Frontal cortex (tissue), 4 donors: ENCODE measurements around the gene CXCL8. TPM values are rescaled to one million over a fixed set of nuclear protein-coding genes. Genes with fewer than 3 reads are reported as not detected.
A peak's percentile ranks its signal among the peaks of the same experiment; 100 is the strongest.
"Not testable (repeated sequence)": the region's sequence is repeated elsewhere in the genome, so short reads cannot be mapped to it uniquely, and the experiment has no call there.

Experiments used
- DNase-seq, 2 donors: peaks; one replicate each; pipeline ENCODE4 v3.0.0; 2012; ENCODE audit warnings: low spot score in 2 of 2
- FAIRE-seq: peaks from 2 replicates; lab custom pipeline; 2012; peaks lifted over from hg19 to GRCh38; lab: Jason Lieb, UNC
- total RNA-seq: library from RNA; depleted of rRNA; stranded (reverse); fragments of >200 nt; gene quantifications from one replicate; pipeline ENCODE4 v1.2.3, GENCODE V29; 2014
- donor health status: control.
- donor health status: control.
- donor health status: control.

The CXCL8 gene
- total RNA-seq, 1 donor from 2014 or later = 0.41 TPM

DNA sequence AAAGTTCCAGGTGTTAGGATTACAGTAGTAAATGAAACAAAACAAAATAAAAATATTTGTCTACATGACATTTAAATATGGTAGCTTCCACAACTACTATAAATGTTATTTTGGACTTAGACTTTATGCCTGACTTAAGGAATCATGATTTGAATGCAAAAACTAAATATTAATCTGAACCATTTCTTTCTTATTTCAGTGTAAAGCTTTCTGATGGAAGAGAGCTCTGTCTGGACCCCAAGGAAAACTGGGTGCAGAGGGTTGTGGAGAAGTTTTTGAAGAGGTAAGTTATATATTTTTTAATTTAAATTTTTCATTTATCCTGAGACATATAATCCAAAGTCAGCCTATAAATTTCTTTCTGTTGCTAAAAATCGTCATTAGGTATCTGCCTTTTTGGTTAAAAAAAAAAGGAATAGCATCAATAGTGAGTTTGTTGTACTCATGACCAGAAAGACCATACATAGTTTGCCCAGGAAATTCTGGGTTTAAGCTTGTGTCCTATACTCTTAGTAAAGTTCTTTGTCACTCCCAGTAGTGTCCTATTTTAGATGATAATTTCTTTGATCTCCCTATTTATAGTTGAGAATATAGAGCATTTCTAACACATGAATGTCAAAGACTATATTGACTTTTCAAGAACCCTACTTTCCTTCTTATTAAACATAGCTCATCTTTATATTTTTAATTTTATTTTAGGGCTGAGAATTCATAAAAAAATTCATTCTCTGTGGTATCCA, 1.6 kb downstream of the CXCL8 start:
- DNase-seq = no peak
- FAIRE-seq = no peak

DNA sequence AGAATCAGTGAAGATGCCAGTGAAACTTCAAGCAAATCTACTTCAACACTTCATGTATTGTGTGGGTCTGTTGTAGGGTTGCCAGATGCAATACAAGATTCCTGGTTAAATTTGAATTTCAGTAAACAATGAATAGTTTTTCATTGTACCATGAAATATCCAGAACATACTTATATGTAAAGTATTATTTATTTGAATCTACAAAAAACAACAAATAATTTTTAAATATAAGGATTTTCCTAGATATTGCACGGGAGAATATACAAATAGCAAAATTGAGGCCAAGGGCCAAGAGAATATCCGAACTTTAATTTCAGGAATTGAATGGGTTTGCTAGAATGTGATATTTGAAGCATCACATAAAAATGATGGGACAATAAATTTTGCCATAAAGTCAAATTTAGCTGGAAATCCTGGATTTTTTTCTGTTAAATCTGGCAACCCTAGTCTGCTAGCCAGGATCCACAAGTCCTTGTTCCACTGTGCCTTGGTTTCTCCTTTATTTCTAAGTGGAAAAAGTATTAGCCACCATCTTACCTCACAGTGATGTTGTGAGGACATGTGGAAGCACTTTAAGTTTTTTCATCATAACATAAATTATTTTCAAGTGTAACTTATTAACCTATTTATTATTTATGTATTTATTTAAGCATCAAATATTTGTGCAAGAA, 2.3 kb downstream of the CXCL8 start:
- no peak for FAIRE-seq
- no peak for DNase-seq

DNA sequence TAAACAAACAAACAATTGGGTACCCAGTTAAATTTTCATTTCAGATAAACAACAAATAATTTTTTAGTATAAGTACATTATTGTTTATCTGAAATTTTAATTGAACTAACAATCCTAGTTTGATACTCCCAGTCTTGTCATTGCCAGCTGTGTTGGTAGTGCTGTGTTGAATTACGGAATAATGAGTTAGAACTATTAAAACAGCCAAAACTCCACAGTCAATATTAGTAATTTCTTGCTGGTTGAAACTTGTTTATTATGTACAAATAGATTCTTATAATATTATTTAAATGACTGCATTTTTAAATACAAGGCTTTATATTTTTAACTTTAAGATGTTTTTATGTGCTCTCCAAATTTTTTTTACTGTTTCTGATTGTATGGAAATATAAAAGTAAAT, 2.9 kb downstream of the CXCL8 start:
- FAIRE-seq = no peak

DNA sequence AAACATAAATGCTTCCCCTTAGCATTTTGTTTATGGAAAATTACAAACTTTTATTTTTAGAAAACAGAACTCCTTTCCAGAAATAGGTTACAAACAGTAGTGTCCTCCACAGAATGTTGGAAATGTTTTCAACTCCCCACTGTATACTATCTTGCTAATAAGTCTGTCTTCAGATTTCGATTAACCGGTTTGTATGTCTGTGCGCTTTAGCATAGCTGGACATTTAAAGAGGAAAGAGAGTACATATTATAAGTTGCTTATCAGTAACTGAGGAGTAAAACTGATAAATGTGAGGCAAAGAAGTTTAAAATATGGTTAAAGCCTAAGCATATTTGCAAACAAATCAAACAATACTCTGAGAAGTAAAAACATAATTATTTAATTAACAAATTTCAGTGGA, 3.4 kb downstream of the CXCL8 start:
- FAIRE-seq (no peak), DNase-seq (no peak)

More for the DNA sequence above, 2.9 kb downstream of the CXCL8 start:
- no peak for DNase-seq

DNA sequence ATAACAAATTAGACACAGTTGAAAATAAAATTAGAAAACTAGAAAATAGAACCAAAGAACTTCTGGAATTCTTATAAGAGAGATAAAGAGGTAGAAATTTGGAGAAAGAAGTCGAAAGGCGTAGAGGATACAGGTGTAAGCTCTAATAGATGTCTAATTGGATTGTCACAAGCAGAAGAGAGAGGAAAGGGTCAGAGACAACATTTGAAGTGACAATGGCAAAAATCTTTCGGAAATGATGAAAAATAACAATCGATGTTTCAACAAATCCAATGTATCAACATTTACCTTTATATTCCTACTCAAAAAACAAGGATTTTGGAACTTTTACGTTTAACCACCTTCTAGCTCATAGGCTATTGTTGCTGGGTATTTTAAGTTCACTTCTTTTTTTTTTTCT, 3.8 kb downstream of the CXCL8 start:
- no peak for FAIRE-seq
- DNase-seq = no peak

DNA sequence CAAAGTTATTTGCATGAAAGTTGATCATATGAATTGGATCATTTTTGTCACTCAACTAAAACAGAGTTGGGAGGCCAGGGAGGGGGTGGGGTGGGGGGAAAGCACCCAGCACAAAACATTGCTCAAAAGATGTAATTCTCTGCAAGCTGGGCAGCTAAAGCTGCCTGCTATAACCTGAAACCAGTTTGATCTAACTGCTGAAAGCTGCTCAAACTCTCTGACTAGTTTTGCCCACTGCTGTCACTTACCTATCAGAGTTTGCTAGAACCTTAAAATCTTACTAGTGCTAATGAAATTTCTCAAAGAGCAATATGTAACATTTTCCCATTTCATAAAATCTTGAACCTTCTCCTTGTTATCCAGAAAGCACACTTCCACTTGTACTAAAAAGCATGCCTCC, 10.4 kb downstream of the CXCL8 start:
- no peak for FAIRE-seq

DNA sequence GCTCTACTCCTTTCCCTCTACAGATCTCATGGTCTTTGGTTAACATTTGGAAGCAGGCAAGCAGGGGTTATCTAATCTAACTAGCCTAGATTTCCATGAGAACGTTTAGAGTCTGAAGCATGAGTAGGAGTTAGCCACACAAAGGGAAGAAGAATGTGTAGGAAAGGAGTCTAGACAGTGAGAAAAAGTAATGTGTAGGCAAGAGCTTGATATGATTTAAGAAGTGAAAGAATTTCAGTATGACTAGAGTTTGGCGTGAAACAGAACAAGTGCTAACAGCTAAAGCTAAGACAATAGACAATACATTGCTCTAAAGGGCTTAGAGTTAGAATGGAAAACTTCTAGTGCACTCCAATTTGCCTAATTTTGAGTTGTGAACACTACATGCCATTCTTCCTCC, 10.8 kb downstream of the CXCL8 start:
- FAIRE-seq = no peak
- no peak for DNase-seq

More for the DNA sequence above, 10.4 kb downstream of the CXCL8 start:
- no peak for DNase-seq

DNA sequence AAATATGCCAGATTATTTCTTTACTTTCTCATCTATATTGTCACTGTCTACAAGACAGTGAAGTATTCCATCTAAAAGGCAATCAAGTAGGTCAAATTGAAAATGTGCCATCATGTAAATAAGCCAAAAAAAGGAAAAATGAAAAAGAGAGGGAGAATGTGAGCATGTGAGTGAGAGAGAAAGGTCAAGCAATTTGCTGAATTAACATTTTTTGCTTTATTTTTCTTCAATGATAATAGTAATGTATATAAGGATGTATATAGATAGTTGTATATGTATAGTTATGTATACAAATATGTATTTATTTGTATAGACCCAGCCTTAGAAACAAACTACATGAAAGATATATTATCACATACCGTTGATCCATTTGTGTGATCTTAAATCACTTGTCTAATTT, 11.5 kb downstream of the CXCL8 start:
- no peak for DNase-seq
- no peak for FAIRE-seq

DNA sequence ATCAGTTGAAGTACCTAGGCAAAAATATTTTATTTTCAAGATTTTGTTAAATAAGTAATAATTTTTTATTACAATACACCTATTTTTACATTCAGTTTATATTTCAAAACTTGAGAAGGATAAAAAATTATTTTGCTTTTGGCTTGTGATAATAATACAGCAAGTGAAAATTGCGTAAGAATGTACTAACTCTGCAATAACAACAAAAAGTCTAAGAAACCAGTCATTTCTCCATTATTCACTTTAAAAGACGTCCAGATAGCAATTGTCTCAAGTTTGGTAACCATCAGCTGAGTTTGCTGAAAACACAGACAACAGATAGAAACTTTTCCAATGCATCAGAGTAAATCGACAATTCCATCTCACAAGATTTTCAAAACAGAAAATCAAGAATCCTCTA, 12.1 kb downstream of the CXCL8 start:
- no peak for FAIRE-seq
- DNase-seq = no peak

DNA sequence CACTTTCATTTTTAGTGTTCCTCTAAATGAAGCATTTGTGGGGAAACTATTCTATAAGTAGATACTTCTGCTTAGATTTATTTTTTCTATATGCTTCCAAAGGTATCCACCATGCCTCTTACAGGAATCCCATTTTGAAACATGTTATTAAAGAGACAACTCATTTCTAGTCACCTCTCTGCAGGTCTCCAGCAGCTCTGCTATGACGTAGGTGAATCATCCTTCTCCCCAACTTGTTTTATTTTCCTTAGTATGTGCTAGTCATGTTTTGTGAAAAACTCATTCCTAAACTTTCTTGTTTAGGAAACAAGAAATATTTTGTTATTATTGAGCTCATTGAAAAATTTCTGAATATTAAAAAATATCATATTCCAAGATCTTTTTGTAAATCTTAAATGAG, 12.8 kb downstream of the CXCL8 start:
- FAIRE-seq = no peak
- no peak for DNase-seq

DNA sequence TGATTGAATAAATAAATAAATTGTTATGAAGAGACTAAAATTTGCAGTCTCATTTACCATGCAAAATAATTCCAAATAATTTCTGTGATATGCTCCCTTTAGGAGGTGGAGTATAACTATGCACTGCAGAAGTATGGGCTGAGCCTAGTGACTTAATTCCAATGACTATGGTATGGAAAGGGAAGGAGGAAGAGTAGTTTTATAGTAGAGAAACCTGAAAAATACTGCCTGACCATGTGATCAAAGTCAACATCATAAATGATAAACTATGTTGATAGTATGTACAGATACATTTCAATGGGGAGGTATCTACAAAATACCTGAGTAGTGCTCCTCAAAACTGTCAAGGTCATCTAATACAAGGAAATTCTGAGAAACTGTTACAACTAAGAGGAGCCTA, 14.6 kb downstream of the CXCL8 start:
- no peak for DNase-seq
- FAIRE-seq = no peak

DNA sequence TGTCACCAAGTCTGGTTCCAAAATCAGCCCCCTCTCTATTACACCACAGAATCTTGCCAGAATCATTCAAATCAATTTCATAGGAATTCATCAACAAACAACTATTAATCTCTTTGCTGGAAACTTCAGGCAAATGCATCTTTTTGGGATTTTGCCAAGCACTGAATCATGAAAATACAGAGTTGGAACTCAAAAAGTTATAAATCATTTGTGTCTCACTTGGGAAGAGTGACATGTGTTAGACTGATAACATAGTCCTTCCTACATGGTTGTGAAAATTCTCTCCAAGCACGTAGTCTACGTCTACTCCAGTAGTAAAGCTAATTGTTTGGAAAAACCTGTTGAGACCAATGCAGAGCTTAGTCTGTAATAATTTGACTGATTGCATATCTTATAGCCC, 19.0 kb downstream of the CXCL8 start:
- FAIRE-seq (no peak), DNase-seq (no peak)

DNA sequence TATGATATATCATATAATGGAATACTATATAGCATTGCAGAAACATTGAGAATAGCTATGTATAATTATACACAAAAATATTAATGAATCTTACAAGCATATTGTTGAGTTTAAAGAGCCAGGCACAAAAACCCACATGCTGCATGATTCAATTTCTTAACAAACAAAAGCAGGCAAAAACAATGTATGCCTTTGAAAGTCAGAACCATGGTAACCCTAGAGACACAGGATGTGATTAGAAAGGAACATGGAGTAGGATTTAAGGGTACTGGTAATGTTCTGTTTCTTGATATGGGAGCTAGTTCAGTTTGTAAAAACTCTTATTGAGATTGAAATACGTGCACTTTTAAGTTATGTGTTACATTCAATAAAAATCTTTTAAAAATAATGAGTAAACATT, 21.5 kb downstream of the CXCL8 start:
- FAIRE-seq (no peak), DNase-seq (no peak)

DNA sequence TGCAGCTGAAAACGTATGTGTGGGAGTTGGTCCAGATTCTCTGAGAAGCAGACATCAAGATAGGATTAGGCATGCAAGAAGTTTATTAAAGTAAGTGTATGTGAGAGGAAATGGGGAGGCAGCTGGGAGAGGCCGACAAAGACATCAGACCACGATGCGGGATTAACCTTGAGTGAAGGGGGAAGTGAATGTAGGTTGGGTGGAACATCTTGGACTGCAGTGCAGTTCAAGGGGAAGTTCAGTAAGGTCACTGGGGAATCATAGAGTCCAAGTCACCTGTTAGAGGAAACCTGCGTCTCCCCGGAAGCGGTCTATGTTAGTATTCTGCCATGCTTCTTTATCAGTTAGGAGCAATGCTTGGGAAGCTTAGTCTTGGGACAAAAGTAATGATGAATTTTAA, 22.0 kb downstream of the CXCL8 start:
- no peak for FAIRE-seq
- no peak for DNase-seq

DNA sequence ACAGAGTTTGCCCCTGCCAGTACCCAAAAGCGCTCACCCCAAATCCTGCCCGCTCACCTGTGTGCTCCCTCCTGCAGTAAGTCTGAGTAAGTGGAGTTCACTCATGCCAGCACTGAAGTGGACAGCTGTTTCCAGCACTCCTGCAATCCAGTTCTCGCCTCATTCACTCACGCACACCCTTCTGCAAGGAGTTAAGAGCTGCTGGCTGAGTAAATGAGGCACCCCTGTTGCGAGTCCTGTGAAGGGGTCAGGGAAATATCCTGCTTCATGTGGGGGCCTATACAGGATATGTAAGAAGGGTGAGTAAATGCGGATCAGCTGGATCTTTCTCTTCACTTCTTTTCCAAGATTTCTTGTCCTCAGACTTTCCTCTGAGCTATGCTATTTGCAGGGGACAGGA, 23.5 kb downstream of the CXCL8 start:
- DNase-seq (no peak), FAIRE-seq (no peak)

DNA sequence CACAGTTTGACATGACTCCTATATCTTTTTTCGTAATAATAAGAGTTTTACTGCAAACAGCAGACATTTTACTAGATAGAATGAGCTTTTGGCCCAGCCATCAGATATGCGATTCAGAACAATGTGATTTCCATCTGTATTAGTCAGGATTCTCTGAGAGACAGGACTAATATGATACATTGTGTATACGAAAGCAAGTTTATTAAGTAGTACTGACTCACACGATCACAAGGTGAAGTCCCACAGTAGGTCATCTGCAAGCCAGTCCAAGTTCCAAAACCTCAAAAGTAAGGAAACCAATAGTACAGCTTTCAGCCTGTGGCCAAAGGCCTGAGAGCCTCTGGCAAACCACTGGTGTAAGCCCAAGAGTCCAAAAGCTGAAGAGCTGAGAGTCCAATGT, 24.1 kb downstream of the CXCL8 start:
- DNase-seq = no peak

DNA sequence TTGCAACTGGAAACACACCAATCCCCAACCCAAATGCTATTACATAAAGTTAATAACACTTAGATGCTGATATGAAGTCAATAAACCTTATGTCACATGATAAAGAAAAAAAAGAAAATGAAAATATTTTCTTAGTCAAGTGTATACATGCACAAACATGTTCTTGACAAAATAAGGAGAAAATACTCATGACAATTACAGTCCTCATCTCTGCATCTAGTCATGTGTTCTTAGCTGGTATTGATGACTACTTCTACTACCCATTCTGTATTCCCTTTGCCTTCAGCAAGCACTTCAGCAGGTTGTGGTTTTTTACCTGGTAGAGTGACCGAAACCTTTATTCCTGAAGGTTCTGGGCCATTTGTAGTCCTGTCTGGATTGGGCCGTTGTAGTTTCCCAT, 24.9 kb downstream of the CXCL8 start:
- DNase-seq (no peak), FAIRE-seq (no peak)

More for the DNA sequence above, 24.1 kb downstream of the CXCL8 start:
- no peak for FAIRE-seq

DNA sequence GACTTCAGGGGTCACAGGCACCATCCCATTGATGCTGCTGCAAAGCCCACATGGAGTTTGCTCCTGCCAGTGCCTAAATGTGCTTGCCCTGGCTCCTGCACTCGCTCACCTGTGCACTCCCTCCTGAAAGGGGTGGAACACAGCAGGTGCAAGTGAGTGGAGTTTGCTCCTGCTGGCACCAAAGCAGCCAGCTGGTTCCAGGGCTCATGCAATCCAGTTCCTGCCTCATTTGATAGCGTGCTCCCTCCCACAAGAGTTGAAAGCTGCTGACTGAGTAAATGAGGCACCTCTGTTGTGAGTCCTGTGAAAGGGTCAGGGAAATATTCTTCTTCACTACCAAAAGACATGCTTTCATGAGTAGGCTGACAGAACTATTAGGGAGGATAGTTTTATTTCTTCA, 30.5 kb downstream of the CXCL8 start:
- no peak for DNase-seq
- FAIRE-seq = no peak

DNA sequence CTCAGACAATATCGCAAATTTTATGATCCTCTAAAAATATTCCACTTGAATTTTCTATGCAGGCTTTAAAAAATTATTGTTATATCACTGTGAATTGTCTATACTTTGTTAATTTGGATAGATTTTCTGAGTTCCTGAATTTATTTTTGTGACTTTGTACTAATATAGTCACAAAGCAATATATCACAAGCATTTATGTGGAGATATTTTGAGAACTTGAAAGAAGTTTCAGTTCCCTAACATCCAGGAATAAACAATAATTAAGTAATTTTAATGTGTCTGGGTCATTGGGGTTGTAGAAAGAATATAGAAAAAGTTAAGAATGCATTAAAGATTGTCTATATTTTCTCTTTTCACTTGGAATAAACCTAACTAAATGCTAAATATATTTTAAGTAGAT, 32.0 kb downstream of the CXCL8 start:
- no peak for DNase-seq
- no peak for FAIRE-seq

DNA sequence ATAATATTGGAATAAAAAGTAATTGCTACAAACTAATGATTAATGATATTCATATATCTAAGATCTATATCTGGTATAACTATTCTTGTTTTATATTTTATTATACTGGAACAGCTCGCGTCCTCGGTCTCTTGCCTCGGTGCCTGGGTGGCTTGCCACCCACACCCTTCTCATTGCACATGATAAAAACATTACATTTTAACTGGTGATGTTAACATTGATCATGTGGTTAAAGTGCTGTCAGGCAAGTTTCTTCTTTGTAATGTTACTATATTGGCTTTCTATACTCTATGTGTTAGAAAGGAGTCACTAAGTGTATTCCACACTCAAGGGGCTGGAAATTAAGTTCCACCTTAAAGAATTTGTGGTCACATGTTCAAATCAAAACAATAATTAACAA, 34.0 kb downstream of the CXCL8 start:
- FAIRE-seq, DNase-seq: not testable (repeated sequence)

DNA sequence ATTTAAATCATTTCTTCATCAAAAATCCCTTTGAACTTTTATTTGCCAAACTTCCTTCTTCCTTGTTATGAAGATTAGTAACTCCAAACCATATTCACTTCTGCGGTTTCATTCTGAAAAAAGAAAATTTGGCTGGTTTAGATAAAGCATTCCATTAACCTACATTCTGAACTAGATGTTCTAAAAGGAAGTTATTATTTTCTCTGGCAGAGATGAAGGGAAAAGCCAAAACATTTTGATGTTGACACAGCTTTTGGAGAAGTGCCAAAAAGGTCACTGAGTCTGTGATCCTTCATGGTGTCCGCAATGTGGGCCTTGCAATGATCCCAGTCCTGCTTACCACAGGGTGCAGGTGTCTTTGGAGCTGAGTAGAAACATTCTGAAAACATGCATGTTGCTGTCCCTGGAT, 36.0 kb downstream of the CXCL8 start:
- FAIRE-seq (no peak), DNase-seq (peak in 1 of 2 donors; percentile 2)

DNA sequence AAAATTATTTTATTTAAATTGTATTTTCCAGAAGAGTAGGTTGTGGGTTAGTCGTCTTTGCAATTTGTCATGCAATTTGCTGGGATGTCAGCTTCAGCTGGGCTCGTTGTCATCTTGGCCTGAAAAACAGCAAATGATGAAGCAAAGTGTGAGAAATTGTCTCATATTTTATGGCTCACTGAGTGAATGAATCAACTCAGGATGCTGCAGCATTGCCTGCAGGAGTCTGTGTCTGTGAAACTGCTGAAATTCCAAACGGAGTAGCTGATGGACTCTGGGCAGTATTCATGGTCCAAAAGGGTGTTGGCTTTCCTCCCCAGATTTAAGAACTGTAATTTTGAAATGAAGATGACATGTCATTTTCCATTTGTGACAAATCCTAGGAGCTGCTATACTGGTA, 37.2 kb downstream of the CXCL8 start:
- no peak for FAIRE-seq
- no peak for DNase-seq
